GM18505 (cell line): ENCODE results near the gene PRKAR1B.
"Not testable (repeated sequence)": the region's sequence is repeated elsewhere in the genome, so short reads cannot be mapped to it uniquely, and the experiment has no call there.

ENCODE experiments used
- ATAC-seq: cut with Tn5 transposase; IDR thresholded peaks from one replicate; pipeline ENCODE4 v1.9.1; 2021; ENCODE audit not compliant: unreplicated experiment
- POLR2A ChIP-seq: IDR thresholded peaks from 4 replicates; pipeline ENCODE4 v1.6.1; 2011; ENCODE audit warnings: borderline replicate concordance; ENCODE audit not compliant: insufficient read depth, insufficient read length; ENCODE audit errors: extremely low read depth

PRKAR1B gene

DNA sequence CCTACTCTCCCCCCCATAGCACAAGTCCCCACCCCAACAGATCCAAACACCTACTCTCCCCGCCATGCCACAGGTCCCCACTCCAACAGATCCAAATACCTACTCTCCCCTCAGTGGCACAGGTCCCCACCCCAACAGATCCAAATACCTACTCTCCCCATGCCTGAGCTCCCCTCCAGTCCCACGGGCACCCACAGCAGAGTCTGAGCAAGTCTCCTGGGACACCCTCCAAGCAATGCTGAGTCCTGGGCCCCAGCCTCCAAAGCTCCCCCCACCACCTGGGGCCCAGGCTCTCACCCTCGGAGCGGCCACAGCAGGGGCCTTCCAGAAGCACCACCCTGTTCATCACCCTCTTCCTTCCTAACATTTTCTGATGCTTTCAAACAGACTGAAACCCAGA lies 64.5 kb downstream of the PRKAR1B start:
- ATAC-seq: no peak
- TF ChIP-seq POLR2A: no peak

DNA sequence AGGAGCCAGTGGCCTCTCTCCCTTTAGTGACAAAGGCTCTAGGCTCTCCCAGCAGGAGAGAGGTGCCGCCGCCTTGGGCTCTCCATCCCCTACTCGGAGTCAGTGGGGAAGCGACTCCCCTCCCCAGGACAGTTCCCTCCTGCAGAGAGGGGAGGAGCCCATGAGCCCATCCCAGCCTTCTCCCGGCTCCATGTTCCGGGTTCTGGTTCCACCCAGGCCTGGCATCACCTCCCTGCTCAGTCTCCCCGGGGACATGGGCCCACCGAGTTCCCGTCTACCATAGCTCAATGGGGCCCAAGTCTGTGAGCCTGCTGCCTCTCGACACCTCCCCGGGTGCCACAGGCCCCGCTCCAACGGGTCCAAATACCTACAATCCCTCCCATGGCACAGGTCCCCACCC lies 67.1 kb downstream of the PRKAR1B start:
- TF ChIP-seq POLR2A: no peak
- no peak for ATAC-seq

DNA sequence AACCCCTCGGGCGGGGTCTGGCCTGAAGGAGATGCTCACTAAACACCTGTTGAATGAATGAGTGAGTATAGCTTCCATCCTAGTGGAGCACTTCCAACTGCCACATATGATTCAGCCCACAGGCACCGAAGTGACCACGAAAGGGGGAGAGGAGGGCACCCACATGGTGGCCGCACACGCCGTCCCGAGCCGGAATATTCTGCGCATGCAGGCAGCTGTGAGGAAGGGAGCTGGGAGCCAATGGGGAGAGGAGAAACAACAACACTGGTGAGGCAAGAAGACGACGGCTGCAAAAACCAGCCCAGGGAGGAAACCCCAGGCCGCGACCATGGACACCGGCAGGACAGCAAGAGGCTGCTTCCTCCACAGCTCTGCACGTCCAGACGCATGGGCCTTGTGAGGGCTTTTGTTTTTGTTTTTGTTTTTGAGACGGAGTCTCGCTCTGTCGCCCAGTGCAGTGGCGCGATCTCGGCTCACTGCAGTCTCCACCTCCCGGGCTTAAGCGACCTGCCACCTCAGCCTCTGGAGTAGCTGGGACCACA lies 67.7 kb downstream of the PRKAR1B start:
- no peak for ATAC-seq
- TF ChIP-seq POLR2A: no peak

DNA sequence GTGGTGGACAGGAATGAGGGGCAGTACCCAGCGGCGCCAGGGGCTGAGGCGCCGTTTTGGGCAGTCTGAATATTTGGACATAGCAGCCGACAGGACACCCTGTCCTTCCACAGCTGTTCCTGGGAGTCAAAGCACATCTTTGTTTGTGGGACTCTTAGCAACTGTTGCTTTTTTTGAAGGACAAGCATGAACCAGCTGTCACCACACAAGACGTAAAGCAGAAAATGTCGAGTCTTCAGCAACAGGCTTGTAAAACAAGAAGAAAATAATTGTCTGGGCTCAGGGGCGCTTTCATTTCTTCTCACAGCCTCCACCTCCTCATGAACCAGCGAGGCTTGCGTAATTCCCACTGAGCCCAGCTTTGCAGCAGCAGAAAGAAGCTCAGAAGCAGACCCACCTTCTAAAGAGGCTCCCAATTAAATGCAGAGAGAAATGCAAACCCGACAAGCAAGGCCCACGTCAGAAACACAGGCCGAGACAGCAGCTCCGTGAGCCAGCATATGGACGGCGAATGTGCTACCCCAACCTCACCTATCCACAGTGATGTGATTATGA lies 69.4 kb downstream of the PRKAR1B start:
- no peak for TF ChIP-seq POLR2A
- no peak for ATAC-seq

DNA sequence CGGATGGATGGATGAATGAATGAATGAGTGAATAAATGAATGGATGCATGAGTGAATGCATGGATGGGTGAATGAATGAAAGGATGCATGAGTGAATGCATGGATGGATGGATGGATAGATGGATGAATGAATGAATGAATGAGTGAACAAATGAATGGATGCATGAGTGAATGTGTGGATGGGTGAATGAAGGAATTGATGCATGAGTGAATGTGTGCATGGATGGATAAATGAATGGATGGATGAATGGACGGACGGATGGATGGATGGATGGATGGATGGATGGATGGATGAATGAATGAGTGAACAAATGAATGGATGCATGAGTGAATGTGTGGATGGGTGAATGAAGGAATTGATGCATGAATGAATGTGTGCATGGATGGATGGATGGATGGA lies 70.1 kb downstream of the PRKAR1B start:
- ATAC-seq: not testable (repeated sequence)

DNA sequence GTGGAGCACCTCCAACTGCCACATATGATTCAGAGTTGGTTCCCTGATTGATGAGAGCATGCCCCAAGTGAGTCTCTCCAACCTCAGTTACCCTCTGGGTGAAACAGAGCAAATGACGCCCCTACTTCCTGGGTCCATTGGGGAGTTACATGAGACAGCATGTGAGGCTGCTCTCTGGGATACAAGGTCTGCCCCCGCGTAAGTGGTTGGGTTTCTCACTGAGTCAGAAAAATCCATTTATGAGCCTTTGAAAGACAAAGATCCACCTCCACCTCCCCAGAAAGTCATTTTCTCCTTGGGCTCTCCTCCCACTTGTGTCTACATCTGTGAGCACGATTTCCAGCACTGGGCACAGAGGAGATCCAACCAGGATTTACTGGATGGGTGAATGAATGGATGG lies 71.3 kb downstream of the PRKAR1B start:
- ATAC-seq: no peak
- TF ChIP-seq POLR2A: no peak

DNA sequence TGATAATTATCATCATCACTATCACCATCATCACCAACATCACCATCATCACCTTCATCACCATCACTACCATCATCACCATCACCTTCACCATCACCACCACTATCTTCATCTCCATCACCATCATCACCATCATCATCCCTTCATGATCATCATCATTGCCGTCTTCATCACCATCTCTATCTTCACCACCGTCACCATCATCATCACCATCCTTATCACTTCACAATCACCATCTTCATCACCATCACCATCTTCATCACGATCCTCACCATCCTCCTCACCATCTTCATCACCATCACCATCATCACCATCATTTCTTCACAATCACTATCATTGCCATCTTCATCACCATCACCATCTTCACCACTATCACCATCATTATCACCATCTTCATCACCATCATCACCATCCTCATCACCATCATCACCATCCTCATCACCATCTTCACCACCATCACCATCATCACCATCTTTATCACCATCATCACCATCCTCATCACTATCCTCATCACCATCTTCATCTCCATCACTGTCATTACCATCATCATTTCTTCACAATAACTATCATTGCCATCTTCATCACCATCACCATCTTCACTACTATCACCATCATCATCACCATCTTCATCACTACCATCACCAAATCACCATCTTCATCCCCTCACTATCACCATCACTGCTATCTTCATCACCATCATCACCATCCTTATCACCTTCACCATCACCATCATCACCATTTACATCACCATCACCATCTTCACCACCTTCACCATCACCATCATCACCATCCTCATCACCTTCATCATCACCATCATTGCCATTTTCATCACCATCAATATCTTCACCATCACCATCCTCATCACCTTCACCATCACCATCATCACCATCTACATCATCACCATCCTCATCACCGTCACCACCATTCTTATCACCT lies 73.0 kb downstream of the PRKAR1B start:
- no peak for ATAC-seq
- TF ChIP-seq POLR2A: no peak

DNA sequence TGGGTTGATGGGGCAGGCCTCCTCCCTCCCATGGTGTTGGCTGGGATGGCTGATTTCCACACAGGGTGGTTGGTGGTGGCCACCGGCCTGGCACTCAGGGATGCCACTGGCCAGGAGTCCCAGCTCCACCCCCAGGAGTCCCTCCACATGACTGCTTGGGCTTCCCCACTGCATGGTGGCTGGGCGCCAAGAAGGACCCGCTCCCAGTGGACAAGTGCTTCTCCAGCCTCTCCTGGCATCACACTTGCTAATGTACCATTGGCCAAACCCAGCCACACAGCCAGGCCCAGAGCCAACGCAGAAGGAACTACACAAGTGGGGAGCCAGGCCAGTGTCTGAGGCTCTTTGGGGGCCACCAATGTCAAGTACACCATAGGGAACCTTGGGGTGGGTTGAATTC lies 74.2 kb downstream of the PRKAR1B start:
- no peak for TF ChIP-seq POLR2A
- ATAC-seq: no peak

DNA sequence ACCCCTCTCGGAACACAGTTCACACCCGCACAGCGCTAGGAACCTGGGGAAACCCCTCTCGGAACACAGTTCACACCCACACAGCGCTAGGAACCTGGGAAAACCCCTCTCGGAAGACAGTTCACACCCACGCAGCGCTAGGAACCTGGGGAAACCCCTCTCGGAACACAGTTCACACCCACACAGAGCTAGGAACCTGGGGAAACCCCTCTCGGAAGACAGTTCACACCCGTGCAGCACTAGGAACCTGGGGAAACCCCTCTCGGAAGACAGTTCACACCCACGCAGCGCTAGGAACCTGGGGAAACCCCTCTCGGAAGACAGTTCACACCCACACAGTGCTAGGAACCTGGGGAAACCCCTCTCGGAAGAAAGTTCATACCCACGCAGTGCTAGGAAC lies 74.9 kb downstream of the PRKAR1B start:
- not testable (repeated sequence) for ATAC-seq

DNA sequence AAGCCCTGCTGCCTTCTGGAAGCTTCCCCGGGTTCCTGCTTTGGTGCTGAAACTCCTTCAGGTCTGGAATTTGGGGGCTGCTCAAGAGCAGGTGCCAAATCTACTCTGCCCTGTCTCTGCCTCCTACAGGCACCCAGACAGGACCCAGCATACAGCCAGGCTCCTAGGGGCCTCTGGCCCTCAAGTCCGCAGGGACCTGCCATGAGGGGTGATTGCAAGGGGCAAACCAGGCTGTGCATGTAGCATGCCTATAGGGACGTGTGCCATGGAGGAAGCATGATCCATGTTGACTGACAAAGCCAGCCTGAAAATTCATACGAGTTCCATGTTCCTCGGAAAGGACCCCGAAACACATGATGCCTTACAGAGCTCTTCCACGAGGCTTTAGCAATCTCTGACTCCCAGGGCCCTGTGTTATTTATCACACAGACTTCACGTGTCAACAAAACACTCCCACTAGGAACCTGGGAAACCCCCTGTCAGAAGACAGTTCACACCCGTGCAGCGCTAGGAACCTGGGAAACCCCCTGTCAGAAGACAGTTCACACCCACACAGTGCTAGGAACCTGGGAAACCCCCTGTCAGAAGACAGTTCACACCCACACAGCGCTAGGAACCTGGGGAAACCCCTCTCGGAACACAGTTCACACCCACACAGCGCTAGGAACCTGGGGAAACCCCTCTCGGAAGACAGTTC lies 75.9 kb downstream of the PRKAR1B start:
- no peak for ATAC-seq
- no peak for TF ChIP-seq POLR2A

DNA sequence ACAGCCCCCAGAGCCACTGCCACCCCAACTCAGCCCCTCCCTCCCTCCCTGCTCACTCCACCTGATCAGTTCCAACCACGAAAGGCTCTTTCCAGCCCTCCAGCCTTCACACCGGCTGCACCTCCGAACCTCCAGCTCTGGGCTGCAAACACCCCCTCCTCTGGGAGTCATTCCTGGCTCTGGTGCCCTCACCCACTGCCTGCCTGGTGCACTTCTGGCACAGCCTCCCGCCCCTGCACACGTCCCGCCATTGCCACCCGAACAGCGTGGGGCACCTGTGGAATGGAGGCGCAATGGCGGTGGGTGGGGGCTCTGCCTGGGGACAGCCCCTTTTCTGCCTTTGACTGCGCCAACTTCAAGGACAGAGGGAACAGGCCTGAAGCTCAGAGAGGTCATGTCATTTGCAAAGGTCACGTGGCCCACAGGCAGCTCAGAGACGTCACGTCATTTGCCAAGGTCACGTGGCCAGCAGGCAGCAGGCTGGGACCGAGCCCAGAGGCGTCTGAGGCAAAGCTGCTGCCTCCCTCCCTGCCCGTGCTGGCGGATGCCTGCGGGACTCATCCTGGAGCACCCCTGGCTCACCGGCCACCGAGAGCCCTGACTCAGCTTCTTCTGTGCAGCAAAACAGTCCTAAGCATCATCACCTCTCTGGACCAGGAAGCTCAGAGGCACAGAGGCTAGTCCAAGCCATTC lies 76.6 kb downstream of the PRKAR1B start:
- no peak for ATAC-seq
- no peak for TF ChIP-seq POLR2A

DNA sequence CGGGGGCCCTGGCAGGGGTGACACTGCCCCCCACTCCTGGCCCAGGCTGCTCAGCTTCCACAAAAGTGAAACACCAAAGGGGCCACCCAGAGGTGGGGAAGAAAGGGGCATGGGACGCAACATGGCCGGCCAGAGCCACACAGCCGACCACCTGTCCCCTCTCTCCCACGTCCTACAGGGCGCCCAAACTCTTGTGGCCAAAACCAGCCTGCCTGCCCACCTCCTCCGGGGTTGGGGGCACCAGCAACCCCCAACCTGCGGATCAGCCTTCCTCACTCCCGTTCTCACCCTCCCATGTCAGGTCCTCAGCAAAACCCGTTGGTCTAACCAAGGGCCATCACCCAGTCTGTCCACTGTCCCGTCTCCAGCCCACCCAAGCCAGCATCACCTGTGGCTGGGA lies 80.1 kb downstream of the PRKAR1B start:
- TF ChIP-seq POLR2A: no peak
- no peak for ATAC-seq

DNA sequence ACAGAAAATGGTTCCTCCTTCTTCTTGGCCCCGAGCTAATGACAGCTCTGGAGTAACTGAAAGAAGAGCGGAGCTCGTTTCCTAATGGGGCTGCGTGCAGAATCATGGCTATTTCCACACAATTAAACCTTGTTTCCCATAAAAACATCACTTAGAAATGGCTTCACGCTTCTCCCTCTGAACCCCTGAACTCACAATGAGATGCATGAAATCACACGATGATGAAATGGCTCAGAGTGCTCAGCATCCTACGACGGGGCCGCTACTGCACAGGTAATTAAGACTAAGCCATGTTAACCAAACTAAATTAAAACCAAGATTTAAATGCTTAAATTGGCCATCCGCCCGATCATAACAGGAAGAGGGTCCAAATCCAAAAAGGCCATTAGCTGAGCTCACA lies 80.6 kb downstream of the PRKAR1B start:
- no peak for ATAC-seq
- no peak for TF ChIP-seq POLR2A
